AG04449 (cell line): ENCODE measurements around the gene CD33.

Source experiments
- CTCF ChIA-PET: fragments of 350-600 bp; formaldehyde crosslinking; extraction: SDS; loops from one replicate; lab custom pipeline; 2021; ENCODE audit warnings: antibody characterized with exemption; lab: Yijun Ruan, JAX
- POLR2A ChIA-PET: fragments of 400-600, 350-600 bp; formaldehyde crosslinking; extraction: SDS; loops from one replicate; lab custom pipeline; 2020; ENCODE audit warnings: antibody characterized with exemption, inconsistent platforms; lab: Yijun Ruan, JAX
- DNase-seq: peaks from one replicate; pipeline ENCODE4 v3.0.0-alpha.2; 2010; ENCODE audit warnings: low read depth, low spot score
- H3K4me3 ChIP-seq: 2 replicates; pipeline ENCODE4 v1.5.1; 2011; ENCODE audit warnings: low read depth, mild to moderate bottlenecking, control low read depth, low read length
- CTCF ChIP-seq: IDR thresholded peaks from one replicate; pipeline ENCODE4 v1.5.1; 2011; ENCODE audit warnings: mild to moderate bottlenecking, moderate library complexity, low read length, control low read depth, inconsistent platforms; ENCODE audit not compliant: insufficient read depth; ENCODE audit errors: missing control alignments

CD33 gene

GRCh38 chr19:51252306-51253079 is 27.6 kb downstream of the CD33 start:
- no peak for DNase-seq

GRCh38 chr19:51253088-51253806 is 28.4 kb downstream of the CD33 start:
- no peak for DNase-seq
- ChIA-PET POLR2A (no interaction called here), CTCF (no interaction called here)
- no peak overlapping the region for H3K4me3 ChIP-seq
- no peak for TF ChIP-seq CTCF

More at GRCh38 chr19:51252306-51253079, 27.6 kb downstream of the CD33 start:
- H3K4me3 ChIP-seq = no peak overlapping the region
- ChIA-PET CTCF (no interaction called here), POLR2A (no interaction called here)
- TF ChIP-seq CTCF = no peak

GRCh38 chr19:51256155-51256625 is 31.3 kb downstream of the CD33 start:
- no peak for DNase-seq
- TF ChIP-seq CTCF = no peak
- CTCF ChIA-PET = interaction anchor here (0.6 kb wide), 1 partner anchor 515 kb away, joined by 3 read pairs; no protein-coding TSS in a partner anchor
- POLR2A ChIA-PET = no interaction called here
- H3K4me3 ChIP-seq = no peak overlapping the region

GRCh38 chr19:51257471-51257870 is 32.6 kb downstream of the CD33 start:
- ChIA-PET CTCF (interaction anchor here (0.7 kb wide), 1 partner anchor 236 kb away, joined by 3 read pairs; no protein-coding TSS in a partner anchor), POLR2A (no interaction called here)
- no peak for TF ChIP-seq CTCF
- DNase-seq = no peak
- H3K4me3 ChIP-seq = no peak overlapping the region

GRCh38 chr19:51258165-51259160 is 33.6 kb downstream of the CD33 start:
- no peak for TF ChIP-seq CTCF
- no peak for DNase-seq
- ChIA-PET CTCF (interaction anchor here (1.8 to 2.1 kb wide), 2 partner anchors 20 to 102 kb away, joined by 3 to 4 read pairs; no protein-coding TSS in a partner anchor), POLR2A (no interaction called here)
- H3K4me3 ChIP-seq = no peak overlapping the region
